Smooth muscle cell (in vitro differentiated cells): ENCODE data around the gene IFNL1. TPM values are rescaled to one million over a fixed set of nuclear protein-coding genes. Genes with fewer than 3 reads are reported as not detected.

ENCODE experiments used
- DNase-seq: peaks from one replicate; lab custom pipeline; 2025; ENCODE audit not compliant: unreplicated experiment; lab: John Stamatoyannopoulos, UW
- H2AFZ ChIP-seq: fragments of 200-600 bp; sonication (generic); 2 replicates; pipeline ENCODE4 v1.6.0; 2016; ENCODE audit warnings: antibody characterized with exemption, low read depth, mild to moderate bottlenecking
- H3F3A ChIP-seq: fragments of 200-600 bp; sonication (generic); 2 replicates; pipeline ENCODE4 v1.6.0; 2017; ENCODE audit warnings: antibody characterized with exemption, low read depth
- H3K27ac ChIP-seq: fragments of 200-600 bp; sonication (generic); 2 replicates; pipeline ENCODE4 v1.5.1; 2016; ENCODE audit warnings: low read depth, mild to moderate bottlenecking
- H3K27me3 ChIP-seq: fragments of 200-600 bp; sonication (generic); 2 replicates; pipeline ENCODE4 v1.6.1; 2016; ENCODE audit warnings: low read depth, mild to moderate bottlenecking
- H3K36me3 ChIP-seq: fragments of 200-600 bp; sonication (generic); 2 replicates; pipeline ENCODE4 v1.5.1; 2016; ENCODE audit warnings: low read depth
- H3K4me1 ChIP-seq: fragments of 200-600 bp; sonication (generic); 2 replicates; pipeline ENCODE4 v1.5.1; 2016; ENCODE audit warnings: low read depth
- H3K4me2 ChIP-seq: fragments of 200-600 bp; sonication (generic); 2 replicates; pipeline ENCODE4 v1.6.0; 2016; ENCODE audit warnings: mild to moderate bottlenecking
- H3K4me3 ChIP-seq: fragments of 200-600 bp; sonication (generic); 2 replicates; pipeline ENCODE4 v1.5.1; 2016; ENCODE audit warnings: mild to moderate bottlenecking
- H3K79me2 ChIP-seq: fragments of 200-600 bp; sonication (generic); 2 replicates; pipeline ENCODE4 v1.6.0; 2016; ENCODE audit warnings: low read depth, mild to moderate bottlenecking
- H3K9ac ChIP-seq: fragments of 200-600 bp; sonication (generic); 2 replicates; pipeline ENCODE4 v1.6.0; 2016; ENCODE audit warnings: low read depth
- H3K9me3 ChIP-seq: fragments of 200-600 bp; sonication (generic); replicated peaks from 2 replicates; pipeline ENCODE4 v1.5.1; 2016; ENCODE audit warnings: low read depth
- H4K20me1 ChIP-seq: fragments of 200-600 bp; sonication (generic); 2 replicates; pipeline ENCODE4 v1.6.0; 2016; ENCODE audit warnings: low read depth
- WGBS: methylation state at CpG from one replicate; pipeline ENCODE4 v1.1.7; 2016; ENCODE audit warnings: low lambda C conversion rate; 5-methylcytosine and 5-hydroxymethylcytosine counted together
- polyA plus RNA-seq: library from polyadenylated mRNA; unstranded; fragments of >200 nt; fragmentation: Nextera tagmentation; extraction: Ambion mirVana; gene quantifications from 2 replicates; pipeline ENCODE4 v1.2.1, GENCODE V29; 2016
- total RNA-seq: library from RNA; depleted of rRNA; stranded (reverse); fragments of >200 nt; gene quantifications from 2 replicates; pipeline ENCODE4 v1.2.3, GENCODE V29; 2014
- TF ChIP-seq, protein P1 (sequence below): fragments of 200-600 bp; sonication (generic); IDR thresholded peaks from 2 replicates; pipeline ENCODE4 v1.5.1; 2017; ENCODE audit warnings: borderline replicate concordance, mild to moderate bottlenecking, antibody characterized with exemption; ENCODE audit not compliant: insufficient read depth, poor library complexity, severe bottlenecking

Gene IFNL1
- total and polyA plus RNA-seq, 2 experiments from 2014 or later: not detected

DNA sequence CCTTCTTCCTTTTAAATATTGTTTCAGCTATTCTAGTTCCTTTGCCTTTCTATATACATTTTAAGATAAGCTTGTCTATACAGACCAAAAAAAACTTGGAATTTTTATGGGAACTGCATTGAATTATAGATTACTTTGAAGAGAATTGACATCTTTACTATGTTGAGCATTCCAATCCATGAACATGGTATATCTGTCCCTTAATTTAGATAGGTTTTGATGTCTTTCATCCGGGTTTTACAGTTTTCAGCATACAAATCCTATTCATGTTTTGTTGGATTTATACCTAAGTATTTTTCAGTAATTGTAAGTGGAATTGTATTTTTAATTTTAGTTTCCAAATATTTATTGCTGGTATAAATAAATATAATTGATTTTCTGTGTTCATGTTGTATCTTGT, 12.2 kb upstream of the IFNL1 start:
- no peak overlapping the region for H2AFZ ChIP-seq
- H4K20me1 ChIP-seq: no peaks in the 10 kb centered on the region
- no peaks in the 10 kb centered on the region for H3K79me2 ChIP-seq
- H3K27me3 ChIP-seq: peaks cover 36% of the 10 kb centered on the region
- 76% methylated on average over 1 of the region's 1 CpG for WGBS
- no peaks in the 10 kb centered on the region for H3K36me3 ChIP-seq
- H3F3A ChIP-seq: no peaks in the 10 kb centered on the region
- no peaks in the 10 kb centered on the region for H3K9me3 ChIP-seq
- no peak overlapping the region for H3K9ac ChIP-seq
- H3K27ac ChIP-seq: no peak overlapping the region
- TF ChIP-seq, protein P1, sequence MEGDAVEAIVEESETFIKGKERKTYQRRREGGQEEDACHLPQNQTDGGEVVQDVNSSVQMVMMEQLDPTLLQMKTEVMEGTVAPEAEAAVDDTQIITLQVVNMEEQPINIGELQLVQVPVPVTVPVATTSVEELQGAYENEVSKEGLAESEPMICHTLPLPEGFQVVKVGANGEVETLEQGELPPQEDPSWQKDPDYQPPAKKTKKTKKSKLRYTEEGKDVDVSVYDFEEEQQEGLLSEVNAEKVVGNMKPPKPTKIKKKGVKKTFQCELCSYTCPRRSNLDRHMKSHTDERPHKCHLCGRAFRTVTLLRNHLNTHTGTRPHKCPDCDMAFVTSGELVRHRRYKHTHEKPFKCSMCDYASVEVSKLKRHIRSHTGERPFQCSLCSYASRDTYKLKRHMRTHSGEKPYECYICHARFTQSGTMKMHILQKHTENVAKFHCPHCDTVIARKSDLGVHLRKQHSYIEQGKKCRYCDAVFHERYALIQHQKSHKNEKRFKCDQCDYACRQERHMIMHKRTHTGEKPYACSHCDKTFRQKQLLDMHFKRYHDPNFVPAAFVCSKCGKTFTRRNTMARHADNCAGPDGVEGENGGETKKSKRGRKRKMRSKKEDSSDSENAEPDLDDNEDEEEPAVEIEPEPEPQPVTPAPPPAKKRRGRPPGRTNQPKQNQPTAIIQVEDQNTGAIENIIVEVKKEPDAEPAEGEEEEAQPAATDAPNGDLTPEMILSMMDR: no peak
- H3K4me1 ChIP-seq: no peaks in the 10 kb centered on the region
- no peak for DNase-seq
- H3K4me2 ChIP-seq: no peak overlapping the region
- no peak overlapping the region for H3K4me3 ChIP-seq

DNA sequence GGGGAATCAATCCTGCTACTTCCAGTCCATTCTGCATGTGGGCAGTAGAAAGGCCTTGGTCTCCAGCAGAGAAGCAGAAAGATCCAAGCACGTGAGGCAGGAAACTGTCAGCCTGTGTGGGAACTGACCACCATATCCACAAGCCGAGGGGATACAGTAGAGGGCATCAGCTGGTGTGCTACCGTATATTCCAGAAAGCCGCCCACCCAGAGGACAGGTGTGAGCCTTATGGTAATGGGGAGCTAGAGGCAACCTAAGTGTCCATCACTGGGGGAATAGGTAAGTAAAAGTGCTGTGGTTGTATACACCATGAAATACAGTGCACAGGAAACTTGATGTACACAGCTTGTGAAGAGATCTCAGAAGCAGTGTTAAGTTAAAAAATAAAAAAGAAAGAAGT, 2.8 kb upstream of the IFNL1 start:
- no peak overlapping the region for H2AFZ ChIP-seq
- no peak overlapping the region for H3K4me2 ChIP-seq
- peaks cover 20% of the 10 kb centered on the region for H3K27me3 ChIP-seq
- H3K79me2 ChIP-seq: no peaks in the 10 kb centered on the region
- H3K4me3 ChIP-seq: no peak overlapping the region
- no peak for DNase-seq
- H3K36me3 ChIP-seq: no peaks in the 10 kb centered on the region
- H4K20me1 ChIP-seq: no peaks in the 10 kb centered on the region
- H3K27ac ChIP-seq: no peak overlapping the region
- TF ChIP-seq, protein P1: no peak
- no peaks in the 10 kb centered on the region for H3F3A ChIP-seq
- WGBS: 72% methylated on average over 4 of the region's 4 CpGs
- H3K4me1 ChIP-seq: no peaks in the 10 kb centered on the region
- H3K9me3 ChIP-seq: no peaks in the 10 kb centered on the region
- H3K9ac ChIP-seq: no peak overlapping the region

DNA sequence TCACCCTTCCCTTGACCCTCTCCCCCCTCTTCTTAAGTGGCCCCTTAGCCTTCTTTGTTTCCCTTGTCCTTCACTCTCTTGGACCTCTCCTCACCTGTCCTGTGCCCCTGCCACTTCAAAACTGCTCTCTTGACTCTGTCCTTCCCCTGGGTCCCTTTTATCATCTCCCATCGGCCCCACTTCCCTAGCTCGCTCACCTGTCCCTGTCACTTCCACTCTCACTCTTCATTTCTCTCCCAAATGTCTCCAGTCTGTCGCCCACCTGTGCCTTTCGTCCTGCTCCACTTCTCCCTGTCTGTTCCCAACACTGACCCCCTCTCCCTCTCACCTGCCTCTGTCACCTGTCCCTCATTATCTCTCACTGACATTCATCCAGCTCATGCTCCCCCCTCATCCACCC, 699 bp downstream of the IFNL1 start:
- no peaks in the 10 kb centered on the region for H3K36me3 ChIP-seq
- DNase-seq: no peak
- no peak overlapping the region for H3K4me3 ChIP-seq
- peaks cover 5% of the 10 kb centered on the region for H3K27me3 ChIP-seq
- H3F3A ChIP-seq: no peaks in the 10 kb centered on the region
- no peak overlapping the region for H3K4me2 ChIP-seq
- no peaks in the 10 kb centered on the region for H3K79me2 ChIP-seq
- no peak overlapping the region for H3K27ac ChIP-seq
- no peaks in the 10 kb centered on the region for H4K20me1 ChIP-seq
- H3K9me3 ChIP-seq: no peaks in the 10 kb centered on the region
- TF ChIP-seq, protein P1: no peak
- H2AFZ ChIP-seq: no peak overlapping the region
- no peak overlapping the region for H3K9ac ChIP-seq
- H3K4me1 ChIP-seq: no peaks in the 10 kb centered on the region
- WGBS: 89% methylated on average over 4 of the region's 4 CpGs

DNA sequence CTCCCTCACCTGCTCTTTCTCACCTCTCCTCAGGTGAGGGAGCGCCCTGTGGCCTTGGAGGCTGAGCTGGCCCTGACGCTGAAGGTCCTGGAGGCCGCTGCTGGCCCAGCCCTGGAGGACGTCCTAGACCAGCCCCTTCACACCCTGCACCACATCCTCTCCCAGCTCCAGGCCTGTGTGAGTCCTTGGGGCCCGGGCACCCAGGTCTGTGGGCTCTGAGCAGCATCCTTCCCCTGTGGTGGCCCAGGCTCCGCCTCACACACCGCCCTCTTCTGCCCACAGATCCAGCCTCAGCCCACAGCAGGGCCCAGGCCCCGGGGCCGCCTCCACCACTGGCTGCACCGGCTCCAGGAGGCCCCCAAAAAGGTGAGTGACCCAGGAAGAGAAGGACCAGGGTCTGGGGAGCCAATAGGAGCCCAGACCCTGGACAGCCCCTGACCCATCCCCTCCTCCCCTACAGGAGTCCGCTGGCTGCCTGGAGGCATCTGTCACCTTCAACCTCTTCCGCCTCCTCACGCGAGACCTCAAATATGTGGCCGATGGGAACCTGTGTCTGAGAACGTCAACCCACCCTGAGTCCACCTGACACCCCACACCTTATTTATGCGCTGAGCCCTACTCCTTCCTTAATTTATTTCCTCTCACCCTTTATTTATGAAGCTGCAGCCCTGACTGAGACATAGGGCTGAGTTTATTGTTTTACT, 1.9 kb downstream of the IFNL1 start:
- no peak overlapping the region for H3K4me3 ChIP-seq
- no peaks in the 10 kb centered on the region for H3K9me3 ChIP-seq
- H3K27me3 ChIP-seq: peaks cover 5% of the 10 kb centered on the region
- no peaks in the 10 kb centered on the region for H3K79me2 ChIP-seq
- H3F3A ChIP-seq: no peaks in the 10 kb centered on the region
- no peak overlapping the region for H3K9ac ChIP-seq
- DNase-seq: no peak
- H3K4me2 ChIP-seq: no peak overlapping the region
- no peaks in the 10 kb centered on the region for H4K20me1 ChIP-seq
- H3K4me1 ChIP-seq: no peaks in the 10 kb centered on the region
- no peak overlapping the region for H2AFZ ChIP-seq
- no peaks in the 10 kb centered on the region for H3K36me3 ChIP-seq
- no peak overlapping the region for H3K27ac ChIP-seq
- 85% methylated on average over 17 of the region's 17 CpGs for WGBS
- TF ChIP-seq, protein P1: no peak
